ENCODE results near the gene RPTOR.

RPTOR gene

DNA sequence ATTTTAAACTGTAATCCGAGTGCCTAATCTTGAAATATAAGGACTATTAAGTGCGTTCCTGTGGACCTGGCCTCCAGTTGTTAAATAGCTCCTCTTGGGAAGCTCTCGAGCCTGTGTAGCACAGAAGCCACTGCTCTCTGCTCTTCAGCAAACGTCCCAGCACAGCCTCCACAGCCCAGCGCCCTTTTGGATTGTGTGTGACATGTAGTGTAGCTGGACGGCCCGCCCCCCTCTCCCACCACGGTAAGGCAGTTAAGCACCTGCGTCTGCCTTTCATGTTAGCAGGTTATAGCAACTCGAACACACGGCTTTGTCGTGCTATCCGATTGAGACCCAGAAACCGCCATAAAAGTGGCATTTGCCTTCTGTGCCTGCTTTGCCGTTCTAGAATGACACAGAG lies 367.8 kb downstream of the RPTOR start (continued):
- TF ChIP-seq, protein P1, sequence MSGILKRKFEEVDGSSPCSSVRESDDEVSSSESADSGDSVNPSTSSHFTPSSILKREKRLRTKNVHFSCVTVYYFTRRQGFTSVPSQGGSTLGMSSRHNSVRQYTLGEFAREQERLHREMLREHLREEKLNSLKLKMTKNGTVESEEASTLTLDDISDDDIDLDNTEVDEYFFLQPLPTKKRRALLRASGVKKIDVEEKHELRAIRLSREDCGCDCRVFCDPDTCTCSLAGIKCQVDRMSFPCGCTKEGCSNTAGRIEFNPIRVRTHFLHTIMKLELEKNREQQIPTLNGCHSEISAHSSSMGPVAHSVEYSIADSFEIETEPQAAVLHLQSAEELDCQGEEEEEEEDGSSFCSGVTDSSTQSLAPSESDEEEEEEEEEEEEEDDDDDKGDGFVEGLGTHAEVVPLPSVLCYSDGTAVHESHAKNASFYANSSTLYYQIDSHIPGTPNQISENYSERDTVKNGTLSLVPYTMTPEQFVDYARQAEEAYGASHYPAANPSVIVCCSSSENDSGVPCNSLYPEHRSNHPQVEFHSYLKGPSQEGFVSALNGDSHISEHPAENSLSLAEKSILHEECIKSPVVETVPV (CRISPR knock-in tag; IDR thresholded peaks at IDR 0.05), result no peak
- no peak for TF ChIP-seq RARB (CRISPR knock-in tag; IDR thresholded peaks at IDR 0.05)

- TF ChIP-seq, protein P2, sequence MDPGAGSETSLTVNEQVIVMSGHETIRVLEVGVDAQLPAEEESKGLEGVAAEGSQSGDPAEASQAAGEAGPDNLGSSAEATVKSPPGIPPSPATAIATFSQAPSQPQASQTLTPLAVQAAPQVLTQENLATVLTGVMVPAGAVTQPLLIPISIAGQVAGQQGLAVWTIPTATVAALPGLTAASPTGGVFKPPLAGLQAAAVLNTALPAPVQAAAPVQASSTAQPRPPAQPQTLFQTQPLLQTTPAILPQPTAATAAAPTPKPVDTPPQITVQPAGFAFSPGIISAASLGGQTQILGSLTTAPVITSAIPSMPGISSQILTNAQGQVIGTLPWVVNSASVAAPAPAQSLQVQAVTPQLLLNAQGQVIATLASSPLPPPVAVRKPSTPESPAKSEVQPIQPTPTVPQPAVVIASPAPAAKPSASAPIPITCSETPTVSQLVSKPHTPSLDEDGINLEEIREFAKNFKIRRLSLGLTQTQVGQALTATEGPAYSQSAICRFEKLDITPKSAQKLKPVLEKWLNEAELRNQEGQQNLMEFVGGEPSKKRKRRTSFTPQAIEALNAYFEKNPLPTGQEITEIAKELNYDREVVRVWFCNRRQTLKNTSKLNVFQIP (CRISPR knock-in tag; IDR thresholded peaks at IDR 0.05; ENCODE audit: borderline replicate concordance, low read depth), result no peak
- no peak for TF ChIP-seq PPARA (CRISPR knock-in tag; IDR thresholded peaks at IDR 0.05; ENCODE audit: borderline replicate concordance)
- ATAC-seq, result no peak
Measured at GRCh38 chr17:80913928-80914821, 369.5 kb downstream of the RPTOR start.

- TF ChIP-seq, protein P3, sequence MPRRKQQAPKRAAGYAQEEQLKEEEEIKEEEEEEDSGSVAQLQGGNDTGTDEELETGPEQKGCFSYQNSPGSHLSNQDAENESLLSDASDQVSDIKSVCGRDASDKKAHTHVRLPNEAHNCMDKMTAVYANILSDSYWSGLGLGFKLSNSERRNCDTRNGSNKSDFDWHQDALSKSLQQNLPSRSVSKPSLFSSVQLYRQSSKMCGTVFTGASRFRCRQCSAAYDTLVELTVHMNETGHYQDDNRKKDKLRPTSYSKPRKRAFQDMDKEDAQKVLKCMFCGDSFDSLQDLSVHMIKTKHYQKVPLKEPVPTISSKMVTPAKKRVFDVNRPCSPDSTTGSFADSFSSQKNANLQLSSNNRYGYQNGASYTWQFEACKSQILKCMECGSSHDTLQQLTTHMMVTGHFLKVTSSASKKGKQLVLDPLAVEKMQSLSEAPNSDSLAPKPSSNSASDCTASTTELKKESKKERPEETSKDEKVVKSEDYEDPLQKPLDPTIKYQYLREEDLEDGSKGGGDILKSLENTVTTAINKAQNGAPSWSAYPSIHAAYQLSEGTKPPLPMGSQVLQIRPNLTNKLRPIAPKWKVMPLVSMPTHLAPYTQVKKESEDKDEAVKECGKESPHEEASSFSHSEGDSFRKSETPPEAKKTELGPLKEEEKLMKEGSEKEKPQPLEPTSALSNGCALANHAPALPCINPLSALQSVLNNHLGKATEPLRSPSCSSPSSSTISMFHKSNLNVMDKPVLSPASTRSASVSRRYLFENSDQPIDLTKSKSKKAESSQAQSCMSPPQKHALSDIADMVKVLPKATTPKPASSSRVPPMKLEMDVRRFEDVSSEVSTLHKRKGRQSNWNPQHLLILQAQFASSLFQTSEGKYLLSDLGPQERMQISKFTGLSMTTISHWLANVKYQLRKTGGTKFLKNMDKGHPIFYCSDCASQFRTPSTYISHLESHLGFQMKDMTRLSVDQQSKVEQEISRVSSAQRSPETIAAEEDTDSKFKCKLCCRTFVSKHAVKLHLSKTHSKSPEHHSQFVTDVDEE (CRISPR knock-in tag; IDR thresholded peaks at IDR 0.05), result no peak
- TF ChIP-seq RARB (CRISPR knock-in tag; IDR thresholded peaks at IDR 0.05) (no peak), ZNF8 (CRISPR knock-in tag; IDR thresholded peaks at IDR 0.05) (no peak), ARNTL (CRISPR knock-in tag; IDR thresholded peaks at IDR 0.05; ENCODE audit: borderline replicate concordance, low read depth) (no peak), CSDC2 (CRISPR knock-in tag; IDR thresholded peaks at IDR 0.05) (no peak), ESRRG (CRISPR knock-in tag; IDR thresholded peaks at IDR 0.05) (no peak), OSR1 (CRISPR knock-in tag; IDR thresholded peaks at IDR 0.05) (no peak), ZFP3 (CRISPR knock-in tag; IDR thresholded peaks at IDR 0.05) (no peak), ISL1 (CRISPR knock-in tag; IDR thresholded peaks at IDR 0.05) (no peak)
- TF ChIP-seq, protein P2 (CRISPR knock-in tag; IDR thresholded peaks at IDR 0.05; ENCODE audit: borderline replicate concordance, low read depth), result no peak
- ATAC-seq, result no peak
Measured at GRCh38 chr17:80916246-80916645, 371.6 kb downstream of the RPTOR start.

- TF ChIP-seq PPARA (CRISPR knock-in tag; IDR thresholded peaks at IDR 0.05; ENCODE audit: borderline replicate concordance) (no peak), ARNTL (CRISPR knock-in tag; IDR thresholded peaks at IDR 0.05; ENCODE audit: borderline replicate concordance, low read depth) (no peak), ISL1 (CRISPR knock-in tag; IDR thresholded peaks at IDR 0.05) (no peak), SNAI2 (CRISPR knock-in tag; IDR thresholded peaks at IDR 0.05) (no peak), BACH2 (CRISPR knock-in tag; IDR thresholded peaks at IDR 0.05; ENCODE audit: borderline replicate concordance) (no peak), GLIS3 (CRISPR knock-in tag; IDR thresholded peaks at IDR 0.05) (no peak), TCF4 (CRISPR knock-in tag; IDR thresholded peaks at IDR 0.05; ENCODE audit: borderline replicate concordance) (no peak), ZFP30 (CRISPR knock-in tag; IDR thresholded peaks at IDR 0.05) (no peak), ESRRG (CRISPR knock-in tag; IDR thresholded peaks at IDR 0.05) (no peak), CSDC2 (CRISPR knock-in tag; IDR thresholded peaks at IDR 0.05) (no peak), TOX (CRISPR knock-in tag; IDR thresholded peaks at IDR 0.05; ENCODE audit: borderline replicate concordance) (no peak), ZNF8 (CRISPR knock-in tag; IDR thresholded peaks at IDR 0.05) (no peak)
- TF ChIP-seq, protein P2 (CRISPR knock-in tag; IDR thresholded peaks at IDR 0.05; ENCODE audit: borderline replicate concordance, low read depth), result no peak
- TF ChIP-seq, protein P4, sequence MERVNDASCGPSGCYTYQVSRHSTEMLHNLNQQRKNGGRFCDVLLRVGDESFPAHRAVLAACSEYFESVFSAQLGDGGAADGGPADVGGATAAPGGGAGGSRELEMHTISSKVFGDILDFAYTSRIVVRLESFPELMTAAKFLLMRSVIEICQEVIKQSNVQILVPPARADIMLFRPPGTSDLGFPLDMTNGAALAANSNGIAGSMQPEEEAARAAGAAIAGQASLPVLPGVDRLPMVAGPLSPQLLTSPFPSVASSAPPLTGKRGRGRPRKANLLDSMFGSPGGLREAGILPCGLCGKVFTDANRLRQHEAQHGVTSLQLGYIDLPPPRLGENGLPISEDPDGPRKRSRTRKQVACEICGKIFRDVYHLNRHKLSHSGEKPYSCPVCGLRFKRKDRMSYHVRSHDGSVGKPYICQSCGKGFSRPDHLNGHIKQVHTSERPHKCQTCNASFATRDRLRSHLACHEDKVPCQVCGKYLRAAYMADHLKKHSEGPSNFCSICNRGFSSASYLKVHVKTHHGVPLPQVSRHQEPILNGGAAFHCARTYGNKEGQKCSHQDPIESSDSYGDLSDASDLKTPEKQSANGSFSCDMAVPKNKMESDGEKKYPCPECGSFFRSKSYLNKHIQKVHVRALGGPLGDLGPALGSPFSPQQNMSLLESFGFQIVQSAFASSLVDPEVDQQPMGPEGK (CRISPR knock-in tag; IDR thresholded peaks at IDR 0.05; ENCODE audit: borderline replicate concordance), result no peak
- no peak for ATAC-seq
Measured at GRCh38 chr17:80917716-80918560, 373.3 kb downstream of the RPTOR start.

Data from SK-N-SH treated with all-trans-retinoic acid at 6 μM for 48 hours (cell line).